ENCODE data around the gene TMEM41B. TPM values are rescaled to one million over a fixed set of nuclear protein-coding genes. Genes with fewer than 3 reads are reported as not detected.

TMEM41B gene
- total RNA-seq, 1 experiment from 2014 or later: 65.1 TPM

Other genes with a start within 250 kb of the TMEM41B start
- gene SCUBE2, start 223.0 kb downstream of the TMEM41B start, total RNA-seq (2021): not detected in 2 replicates
- gene DENND5A, start 49.2 kb downstream of the TMEM41B start, total RNA-seq (2021): 17.7 and 19.8 TPM in 2 replicates
- gene IPO7, start 70.1 kb upstream of the TMEM41B start, total RNA-seq (2021): 83.7 and 126 TPM in 2 replicates
- gene ZNF143, start 146.4 kb upstream of the TMEM41B start, total RNA-seq (2021): 14.7 and 16.5 TPM in 2 replicates